Eye (tissue), 1 donor: ENCODE measurements around the gene SCYGR4.
"Not testable (repeated sequence)": the region's sequence is repeated elsewhere in the genome, so short reads cannot be mapped to it uniquely, and the experiment has no call there.

ENCODE experiments used
- DNase-seq: peaks from one replicate; pipeline ENCODE4 v3.0.0-alpha.2; 2015

The SCYGR4 gene, protein sequence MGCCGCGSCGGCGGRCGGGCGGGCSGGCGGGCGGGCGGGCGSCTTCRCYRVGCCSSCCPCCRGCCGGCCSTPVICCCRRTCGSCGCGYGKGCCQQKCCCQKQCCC

DNA sequence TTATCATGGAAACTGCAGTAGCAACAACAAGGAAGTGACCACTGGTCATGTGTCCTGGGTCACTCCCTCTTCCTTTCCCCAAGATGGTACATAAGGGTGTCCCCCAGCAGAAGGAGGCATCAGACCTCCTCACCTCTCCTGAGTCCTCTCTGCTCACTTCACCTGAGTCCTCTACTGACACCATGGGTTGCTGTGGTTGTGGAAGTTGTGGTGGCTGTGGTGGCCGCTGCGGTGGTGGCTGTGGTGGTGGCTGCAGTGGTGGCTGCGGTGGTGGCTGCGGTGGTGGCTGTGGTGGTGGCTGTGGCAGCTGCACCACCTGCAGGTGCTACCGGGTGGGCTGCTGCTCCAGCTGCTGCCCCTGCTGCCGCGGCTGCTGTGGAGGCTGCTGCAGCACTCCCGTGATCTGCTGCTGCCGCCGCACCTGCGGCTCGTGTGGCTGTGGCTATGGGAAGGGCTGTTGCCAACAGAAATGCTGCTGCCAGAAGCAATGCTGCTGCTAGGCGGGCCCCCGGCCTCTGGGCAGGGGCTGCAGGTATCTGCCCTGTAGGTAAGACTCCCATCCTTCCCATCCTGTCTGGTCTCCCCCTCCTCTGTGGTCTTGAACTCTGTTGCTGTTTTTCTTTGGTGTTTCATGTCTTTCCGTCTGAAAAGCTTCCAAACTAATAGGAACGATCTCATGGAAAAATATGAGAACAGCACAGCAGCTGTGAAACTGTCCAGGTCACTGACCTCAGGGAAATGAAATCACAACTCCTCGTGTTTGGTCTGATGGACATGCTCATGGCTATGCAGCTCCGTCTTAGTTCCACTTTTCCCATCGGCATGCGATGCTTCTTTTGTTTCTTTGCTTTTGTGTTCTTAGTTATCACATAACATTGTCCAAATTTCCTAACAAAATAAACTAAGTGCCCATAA lies at the start of gene SCYGR4:
SCYGR4 (plus strand) TSS at position 183 of the 915 bp plus-strand sequence; CDS start at position 183, 0 bp downstream.
- no peak for DNase-seq

DNA sequence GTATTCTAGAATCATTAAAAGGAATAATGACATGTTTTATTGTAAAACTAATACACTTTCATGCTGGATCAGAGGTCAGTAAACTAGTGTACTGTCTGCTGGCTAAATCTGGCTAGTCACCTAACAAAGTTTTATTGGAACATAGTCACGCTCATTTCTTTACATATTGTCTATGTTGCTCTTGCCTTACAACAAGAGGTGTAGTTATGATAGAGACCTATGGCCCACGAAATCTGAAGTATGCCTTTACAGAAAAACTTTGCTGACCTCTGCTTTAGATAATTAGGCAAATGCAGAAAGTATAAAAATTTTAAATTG lies 48.5 kb upstream of the SCYGR4 start:
- DNase-seq: no peak

DNA sequence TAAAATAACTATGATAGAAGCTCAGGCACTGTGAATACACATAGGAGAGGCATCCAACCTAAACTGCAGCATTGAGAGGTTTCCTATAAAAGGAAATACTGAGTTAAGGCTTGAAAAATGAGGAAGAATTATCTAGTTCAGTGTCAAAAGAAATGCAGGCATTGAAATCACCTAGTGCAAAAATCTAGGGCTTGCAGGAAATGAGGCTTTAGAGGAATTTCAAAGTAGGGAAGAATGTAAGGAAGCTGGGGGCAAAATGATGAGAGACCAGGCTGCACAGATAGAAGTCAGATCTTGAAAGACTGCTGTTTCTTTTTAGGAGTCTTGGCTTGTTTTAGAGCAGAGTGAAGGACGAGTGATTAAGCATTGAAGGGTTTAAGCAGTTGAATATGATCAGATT lies 46.7 kb upstream of the SCYGR4 start:
- DNase-seq: no peak

DNA sequence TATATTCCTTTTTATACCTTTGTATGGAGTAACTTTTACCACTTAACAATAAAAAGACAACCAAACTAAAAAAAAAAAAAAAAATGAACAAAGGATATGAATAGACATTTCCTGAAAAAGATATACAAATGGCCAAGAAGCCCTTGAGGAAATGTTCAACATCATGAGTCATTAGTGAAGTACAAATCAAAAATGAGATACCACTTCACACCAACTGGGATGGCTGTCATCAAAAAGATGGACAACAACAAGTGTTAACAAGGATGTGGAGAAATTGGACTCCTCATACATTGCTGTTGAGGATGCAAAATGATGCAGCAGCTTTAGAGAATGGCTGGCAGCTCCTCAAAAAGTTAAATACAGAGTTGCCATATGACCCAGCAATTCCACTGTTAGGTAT lies 41.2 kb upstream of the SCYGR4 start:
- DNase-seq: no peak

DNA sequence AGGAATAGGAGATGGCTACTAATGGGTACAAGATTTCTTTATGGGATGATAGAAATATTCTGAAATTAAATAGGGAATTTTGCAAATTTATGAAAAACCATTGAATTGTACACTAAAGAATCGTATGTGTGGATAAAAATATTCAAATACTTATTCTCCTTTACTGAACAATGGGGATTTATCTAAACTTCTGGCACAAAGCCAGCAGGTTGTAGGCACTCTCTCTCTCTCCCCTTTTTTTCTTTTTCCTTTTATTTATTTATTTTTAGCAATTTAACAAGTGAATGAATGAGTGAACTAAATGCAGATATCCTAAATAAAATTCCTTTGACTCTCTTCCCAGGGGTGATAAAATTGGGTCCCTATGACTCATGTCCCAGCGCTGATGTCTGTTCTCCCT lies 40.5 kb upstream of the SCYGR4 start:
- no peak for DNase-seq

DNA sequence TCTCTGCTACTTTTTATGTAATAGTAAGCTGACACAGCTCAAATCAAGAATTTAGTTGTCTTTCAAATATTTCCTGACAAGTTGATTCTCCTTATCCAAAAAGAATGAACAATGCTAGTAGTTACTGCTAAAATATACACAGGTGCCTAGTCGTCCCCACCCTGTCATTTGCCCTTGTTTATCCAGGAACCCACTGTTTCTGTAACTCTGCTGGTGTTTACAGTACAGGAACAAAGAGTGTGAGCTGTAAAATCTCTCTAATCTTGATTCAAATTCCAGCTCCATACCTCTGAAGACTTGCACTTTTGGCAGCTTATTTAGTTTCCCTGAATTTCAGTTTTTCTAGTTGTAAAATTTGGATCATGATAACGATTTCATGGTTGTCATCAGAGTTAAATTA lies 39.7 kb upstream of the SCYGR4 start:
- no peak for DNase-seq

DNA sequence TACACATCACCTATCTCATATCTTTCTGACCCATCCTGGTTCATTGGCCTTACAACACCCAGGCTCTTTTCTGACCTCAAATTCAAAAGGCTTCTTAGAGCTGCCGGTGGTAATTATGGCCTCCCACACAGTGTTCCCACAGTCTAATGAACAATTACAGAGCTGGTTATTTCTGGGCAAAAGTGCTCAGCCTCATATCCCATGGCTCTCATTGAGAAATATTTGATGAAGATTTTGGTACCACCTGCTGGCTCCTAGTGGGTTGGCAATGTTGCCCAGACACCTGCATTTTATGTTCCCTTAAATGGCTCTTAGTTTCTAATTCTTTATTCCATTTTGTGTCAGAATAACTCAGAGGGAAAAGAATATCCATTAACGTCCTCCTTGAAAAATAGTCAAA lies 38.7 kb upstream of the SCYGR4 start:
- DNase-seq: no peak

DNA sequence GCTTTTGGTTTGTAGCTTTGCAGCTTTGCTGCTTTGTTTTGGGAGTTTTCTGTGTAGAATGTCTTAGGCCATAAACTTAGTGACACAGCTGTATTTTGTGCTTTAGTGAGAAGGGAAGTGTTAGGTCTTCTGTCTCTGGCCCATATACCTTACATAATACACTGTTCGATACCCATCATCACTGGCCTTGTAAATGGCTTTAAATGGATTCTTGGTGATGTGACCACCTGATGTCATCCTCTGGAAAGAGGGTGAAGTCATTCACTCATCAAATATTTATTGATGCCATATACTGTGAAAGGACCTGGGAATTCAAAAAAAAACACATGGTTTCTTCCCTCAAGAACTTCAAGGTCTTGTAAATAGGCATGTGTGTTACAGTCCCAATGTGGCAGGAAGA lies 37.5 kb upstream of the SCYGR4 start:
- DNase-seq: peak; percentile 67

DNA sequence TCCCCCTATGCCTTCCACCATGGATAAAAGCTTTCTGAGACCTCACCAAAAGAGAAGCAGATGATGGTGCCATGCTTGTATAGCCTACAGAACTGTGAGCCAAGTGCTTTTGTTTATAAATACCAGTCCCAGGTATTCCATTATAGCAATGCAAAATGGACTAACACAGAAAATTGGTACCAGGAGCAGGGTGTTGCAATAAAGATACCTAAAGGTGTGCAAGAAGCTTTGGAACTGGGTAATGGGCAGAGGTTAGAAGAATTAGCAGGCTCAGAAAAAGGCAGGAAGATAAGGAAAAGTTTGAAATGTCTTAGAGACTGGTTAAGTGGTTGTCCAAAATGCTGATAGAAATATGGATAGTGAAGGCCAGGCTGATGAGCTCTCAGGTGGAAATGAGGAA lies 34.9 kb upstream of the SCYGR4 start:
- DNase-seq: no peak

DNA sequence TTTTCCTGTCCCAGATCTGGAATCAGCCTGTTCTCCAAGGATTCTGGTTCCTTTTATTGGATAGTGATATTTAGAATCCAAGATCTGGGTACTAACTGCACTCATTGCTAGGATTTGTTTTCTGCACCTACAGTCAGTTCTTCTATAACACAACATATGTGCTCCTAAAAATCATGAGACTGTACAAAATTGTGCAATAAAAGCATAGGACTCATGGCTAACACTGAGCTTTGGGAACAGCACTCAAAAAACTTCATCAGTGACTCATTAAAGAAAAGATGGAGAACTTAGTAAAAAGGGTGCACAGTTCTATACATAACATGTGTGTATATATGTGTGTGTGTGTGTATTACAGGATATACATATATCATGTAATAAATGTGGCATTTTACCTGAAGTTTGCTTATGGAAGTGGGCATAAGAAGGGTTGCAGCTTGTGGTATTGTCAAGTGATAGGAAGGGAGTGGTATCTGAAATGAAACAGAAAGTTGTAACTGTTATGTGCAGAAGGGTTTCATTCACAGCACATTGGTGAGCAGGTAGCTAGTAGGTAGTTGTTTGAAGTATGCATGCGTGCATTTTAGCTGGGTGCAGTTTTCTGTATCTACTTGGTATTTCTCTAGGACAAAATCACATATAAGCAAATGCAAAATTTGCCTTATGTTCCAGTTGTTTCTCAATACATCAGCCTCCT lies 24.5 kb upstream of the SCYGR4 start:
- DNase-seq: no peak

DNA sequence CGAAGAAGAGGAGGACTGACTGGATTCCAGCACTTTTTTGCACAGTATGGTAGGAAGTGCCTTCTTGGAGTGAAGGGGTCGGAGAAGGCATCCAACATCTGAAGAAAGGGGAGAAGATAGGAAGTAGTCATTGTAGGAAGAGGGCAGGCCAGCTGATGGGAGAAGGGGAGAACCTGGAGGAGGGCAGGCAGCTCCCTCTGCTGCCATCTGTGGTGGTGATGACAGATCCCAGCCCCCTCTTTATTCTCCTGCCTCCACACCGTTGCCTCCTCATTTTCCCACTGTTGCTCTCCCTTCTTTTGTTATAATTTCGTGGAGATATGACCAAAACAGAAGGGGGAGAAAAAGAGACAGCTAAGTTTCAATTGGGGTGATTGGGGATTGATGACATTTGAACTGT lies 21.5 kb upstream of the SCYGR4 start:
- DNase-seq: no peak

DNA sequence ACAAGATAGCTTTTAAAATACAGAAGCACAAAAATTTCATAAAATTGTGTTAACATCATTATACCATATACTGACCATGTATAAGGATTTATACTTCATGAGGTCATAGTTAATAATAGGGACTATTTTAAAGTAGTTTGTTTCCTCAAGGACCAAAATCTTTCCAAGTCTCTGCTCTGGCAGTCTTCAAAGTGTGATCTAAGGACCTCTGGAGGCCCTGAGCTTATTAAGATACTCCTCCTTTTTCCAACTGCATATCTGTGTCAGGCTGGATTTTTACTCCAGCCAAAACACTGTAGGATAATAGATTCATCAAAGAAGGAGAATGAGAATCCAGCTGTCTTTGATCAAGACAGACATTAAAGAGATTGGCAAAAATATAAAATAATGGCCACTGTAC lies 20.3 kb upstream of the SCYGR4 start:
- no peak for DNase-seq

DNA sequence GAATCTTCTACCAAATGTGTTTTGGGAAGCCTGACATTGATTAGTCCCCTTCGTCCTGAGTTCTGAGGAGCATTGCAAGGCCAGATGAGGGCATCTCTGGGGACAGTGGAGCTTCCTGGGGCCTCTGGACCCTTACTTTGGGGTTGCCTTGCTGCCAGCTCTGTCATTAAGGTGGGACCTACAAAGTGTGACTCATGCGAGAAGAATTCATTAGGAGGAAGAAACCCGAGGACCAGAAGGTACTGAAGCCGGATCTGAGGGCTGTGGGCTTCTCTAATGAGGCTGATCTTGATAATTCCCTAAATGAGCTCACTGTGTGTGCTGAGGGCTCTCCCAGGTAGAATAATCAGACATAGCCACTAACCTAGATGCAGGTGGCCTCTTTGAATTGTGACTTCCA lies 19.3 kb upstream of the SCYGR4 start:
- no peak for DNase-seq

DNA sequence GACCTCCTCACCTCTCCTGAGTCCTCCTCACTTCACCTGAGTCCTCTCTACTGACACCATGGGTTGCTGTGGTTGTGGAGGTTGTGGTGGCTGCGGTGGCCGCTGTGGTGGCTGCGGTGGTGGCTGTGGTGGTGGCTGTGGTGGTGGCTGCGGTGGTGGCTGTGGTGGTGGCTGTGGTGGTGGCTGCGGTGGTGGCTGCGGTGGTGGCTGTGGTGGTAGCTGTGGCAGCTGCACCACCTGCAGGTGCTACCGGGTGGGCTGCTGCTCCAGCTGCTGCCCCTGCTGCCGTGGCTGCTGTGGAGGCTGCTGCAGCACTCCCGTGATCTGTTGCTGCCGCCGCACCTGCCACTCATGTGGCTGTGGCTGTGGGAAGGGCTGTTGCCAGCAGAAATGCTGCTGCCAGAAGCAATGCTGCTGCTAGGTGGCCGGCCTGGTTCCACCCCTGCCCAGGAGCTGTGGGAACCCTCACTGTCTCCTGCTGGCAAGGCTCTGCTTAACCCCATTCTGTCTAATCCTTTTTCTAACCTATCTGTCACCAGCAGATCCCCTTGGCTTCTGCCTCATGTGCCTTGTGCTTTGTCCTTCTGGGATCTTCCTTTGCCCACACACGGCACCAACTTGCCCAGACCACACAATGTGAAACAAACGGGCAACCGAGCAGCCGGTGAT lies 18.3 kb upstream of the SCYGR4 start, which contains the start of gene SCYGR2:
SCYGR2 (plus strand) TSS at position 59 of the 669 bp plus-strand sequence; CDS start at position 59, 0 bp downstream.
- not testable (repeated sequence) for DNase-seq

DNA sequence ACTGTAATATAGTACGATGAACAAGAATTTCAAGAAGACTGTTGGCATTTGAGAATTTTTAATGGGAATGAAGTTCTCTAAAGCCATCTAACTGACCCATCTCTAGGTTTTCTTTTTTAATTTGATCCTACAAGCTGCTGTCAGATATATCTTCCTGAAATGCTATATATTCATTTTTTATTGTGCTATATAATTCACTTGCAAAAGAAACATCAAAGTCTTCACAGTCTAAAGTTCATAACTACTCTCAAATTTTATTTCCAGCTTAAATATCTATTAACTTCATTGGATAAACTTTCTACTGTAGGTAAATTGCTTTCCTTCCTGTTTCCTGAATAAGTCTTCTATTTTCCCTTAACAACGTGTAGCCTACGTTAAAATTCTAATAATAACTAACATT lies 14.9 kb upstream of the SCYGR4 start:
- no peak for DNase-seq

DNA sequence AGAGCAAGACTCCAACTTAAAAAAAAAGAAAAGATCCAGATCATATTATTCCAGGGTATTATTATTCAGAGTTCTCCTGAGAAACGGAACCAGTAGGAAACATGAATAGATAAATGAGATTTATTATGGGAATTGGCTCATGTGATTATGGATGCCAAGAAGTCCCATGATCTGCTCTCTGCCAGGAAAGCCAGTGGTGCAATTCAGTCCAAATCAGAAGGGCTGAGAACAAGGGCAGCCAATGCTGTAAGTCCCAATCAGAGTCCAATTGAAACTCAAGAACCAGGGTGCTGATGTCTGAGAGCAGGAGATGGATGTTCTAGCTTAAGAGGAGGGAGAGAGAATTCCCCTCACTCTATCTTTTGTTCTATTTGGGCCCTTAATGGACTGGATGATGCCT lies 10.8 kb upstream of the SCYGR4 start:
- no peak for DNase-seq

DNA sequence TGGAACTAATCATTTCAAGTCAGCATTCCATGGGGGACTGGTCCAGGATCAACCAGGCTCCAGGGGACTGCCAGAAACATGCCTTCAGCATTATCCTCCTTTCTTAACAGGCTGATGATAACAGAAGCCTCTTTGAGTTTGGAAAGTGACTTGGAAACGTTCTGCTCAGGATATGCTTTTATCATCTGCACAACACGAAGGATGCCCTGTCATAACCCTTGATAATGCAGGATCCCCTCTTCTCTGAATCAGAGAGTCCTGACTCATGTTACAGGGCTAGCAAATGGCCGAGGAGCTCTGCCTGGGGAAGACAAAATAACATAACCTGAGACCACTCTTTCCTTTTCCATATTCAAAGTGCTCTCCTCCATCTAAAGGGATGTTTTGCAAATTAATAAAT lies 9.4 kb upstream of the SCYGR4 start:
- DNase-seq: no peak

DNA sequence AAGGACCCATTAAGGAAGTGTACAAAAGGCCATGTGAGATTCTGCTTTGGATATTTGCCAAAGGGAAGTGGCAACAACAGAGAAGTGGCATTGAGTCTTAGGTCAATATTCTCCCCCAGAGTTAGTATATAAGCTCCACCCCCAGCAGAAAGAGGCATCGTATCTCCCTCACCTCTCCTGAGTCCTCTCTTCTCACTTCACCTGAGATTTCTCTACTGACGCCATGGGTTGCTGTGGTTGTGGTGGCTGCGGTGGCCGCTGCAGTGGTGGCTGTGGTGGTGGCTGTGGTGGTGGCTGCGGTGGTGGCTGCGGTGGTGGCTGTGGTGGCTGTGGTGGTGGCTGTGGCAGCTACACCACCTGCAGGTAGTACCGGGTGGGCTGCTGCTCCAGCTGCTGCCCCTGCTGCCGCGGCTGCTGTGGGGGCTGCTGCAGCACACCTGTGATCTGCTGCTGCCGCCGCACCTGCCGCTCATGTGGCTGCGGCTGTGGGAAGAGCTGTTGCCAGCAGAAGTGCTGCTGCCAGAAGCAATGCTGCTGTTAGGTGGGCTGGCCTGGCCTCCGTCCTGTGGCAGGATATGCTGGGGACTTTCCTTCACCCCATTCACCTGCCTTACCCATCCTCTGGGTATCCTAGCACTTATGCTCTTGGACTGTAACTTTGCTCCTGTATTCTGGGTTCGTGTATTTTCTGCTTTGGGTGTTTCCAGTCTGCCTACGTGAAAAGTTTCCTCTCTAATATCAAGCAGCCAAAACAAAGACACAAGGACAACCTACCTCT lies 8.5 kb upstream of the SCYGR4 start:
- no peak for DNase-seq

DNA sequence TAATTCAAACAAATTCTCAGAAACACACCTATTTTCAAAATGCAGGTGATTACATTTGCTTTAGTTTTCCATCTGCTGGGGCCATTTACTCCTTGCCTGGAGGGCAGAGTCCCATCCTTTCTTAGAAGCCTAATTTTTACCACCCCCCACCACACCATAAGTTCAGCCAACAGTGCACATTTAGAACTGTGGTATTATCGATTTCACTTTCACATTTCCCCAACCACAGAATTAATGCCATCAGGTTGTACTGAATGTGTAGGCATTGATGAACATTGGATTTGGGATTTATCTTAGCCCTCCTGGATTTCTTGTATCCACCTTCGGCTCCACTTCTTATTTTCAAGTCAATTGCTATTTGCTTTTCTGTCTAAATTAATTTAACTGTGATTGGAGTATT lies 7.2 kb upstream of the SCYGR4 start:
- no peak for DNase-seq

DNA sequence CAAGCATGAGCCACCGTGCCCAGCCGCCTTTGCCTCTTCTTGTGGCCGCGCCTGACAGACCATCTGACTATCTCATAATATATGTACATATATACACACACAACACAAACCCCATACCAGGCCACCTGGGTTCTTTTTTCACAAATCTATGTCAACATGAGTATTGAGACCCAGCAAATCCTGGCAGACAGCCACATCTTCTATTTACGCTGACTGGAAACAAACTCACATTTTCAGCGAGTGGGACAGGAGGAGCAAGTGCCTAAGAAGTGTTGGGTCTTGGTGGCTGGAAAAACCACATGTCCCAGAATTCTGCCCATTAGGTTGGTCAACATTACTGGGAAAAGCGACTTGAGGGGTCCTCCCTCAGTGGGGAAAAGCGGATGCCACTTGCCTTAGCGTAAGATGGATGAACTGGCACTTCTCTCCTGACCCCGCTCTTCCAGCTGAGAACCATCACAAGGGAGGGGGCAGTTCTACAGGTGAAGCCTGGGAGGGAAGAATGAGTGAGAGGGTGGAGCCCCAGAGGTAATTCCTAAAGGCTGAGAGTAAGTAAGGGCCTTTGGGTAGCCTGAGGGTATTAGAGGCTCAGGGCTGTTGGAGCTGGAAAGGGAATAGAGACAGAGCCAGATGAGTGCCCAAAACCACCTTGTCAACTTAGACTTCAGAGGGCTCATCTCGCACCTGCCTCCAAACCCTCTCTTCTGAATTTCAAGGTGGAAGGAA lies 4.6 kb upstream of the SCYGR4 start:
- no peak for DNase-seq

DNA sequence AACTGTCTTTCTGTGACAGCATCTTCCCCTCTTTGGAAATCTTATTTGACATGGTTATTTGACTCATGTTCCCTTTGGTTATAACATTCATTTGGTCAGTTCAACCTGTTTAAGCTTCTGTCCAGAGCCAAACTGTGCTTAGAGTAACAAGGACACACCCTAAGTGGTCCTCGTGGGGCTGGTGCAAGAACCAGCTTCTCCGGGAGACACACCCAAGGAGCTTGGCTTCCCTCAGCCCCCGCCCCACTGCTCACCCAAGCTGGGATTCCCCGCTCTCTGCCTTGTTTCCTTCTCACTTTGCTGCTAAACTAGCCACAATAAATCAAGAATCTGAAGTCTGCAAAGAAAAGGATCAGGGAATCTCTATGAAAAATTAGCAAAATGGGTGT lies 4.0 kb upstream of the SCYGR4 start:
- DNase-seq: no peak

DNA sequence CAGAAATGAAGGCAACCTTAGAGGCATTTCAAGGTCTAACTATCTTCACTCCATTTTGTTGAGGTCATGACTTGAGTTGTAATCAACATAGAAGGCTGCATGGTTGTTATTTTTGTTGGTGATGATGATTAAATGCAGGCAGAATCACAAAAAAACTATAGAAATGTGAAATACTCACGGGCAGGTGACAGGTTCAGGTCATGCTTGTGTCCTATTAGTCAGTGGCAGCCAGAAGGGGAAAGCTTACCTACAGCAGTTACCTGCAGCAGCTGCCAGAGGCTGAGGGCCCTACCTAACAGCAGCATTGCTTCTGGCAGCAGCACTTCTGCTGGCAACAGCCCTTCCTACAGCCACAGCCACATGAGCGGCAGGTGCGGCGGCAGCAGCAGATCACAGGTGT lies 3.1 kb upstream of the SCYGR4 start:
- DNase-seq: no peak
